HG02981 (cell line): ENCODE measurements around the gene DDX1.

Source experiments
- ATAC-seq: cut with Tn5 transposase; IDR thresholded peaks from one replicate; pipeline ENCODE4 v1.9.1; 2021; ENCODE audit warnings: mild to moderate bottlenecking, moderate library complexity; ENCODE audit not compliant: unreplicated experiment

The DDX1 gene

DNA sequence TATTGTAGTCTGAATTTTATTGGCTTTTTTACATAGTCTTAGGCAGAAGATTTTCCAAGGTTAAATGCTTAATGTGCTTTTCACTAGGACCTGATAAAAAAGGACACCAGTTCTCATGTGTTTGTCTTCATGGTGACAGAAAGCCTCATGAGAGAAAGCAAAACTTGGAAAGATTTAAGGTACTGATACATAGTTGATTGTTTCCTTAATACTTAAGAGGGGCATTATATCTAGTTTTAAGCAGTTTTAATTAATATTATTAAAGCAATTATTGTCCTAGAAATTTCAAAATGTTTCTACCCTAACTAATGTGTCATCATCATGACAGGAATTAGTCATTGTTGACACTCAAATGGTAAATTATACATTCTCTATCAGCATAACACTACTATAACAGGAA is 35.3 kb downstream of the DDX1 start:
- no peak for ATAC-seq

DNA sequence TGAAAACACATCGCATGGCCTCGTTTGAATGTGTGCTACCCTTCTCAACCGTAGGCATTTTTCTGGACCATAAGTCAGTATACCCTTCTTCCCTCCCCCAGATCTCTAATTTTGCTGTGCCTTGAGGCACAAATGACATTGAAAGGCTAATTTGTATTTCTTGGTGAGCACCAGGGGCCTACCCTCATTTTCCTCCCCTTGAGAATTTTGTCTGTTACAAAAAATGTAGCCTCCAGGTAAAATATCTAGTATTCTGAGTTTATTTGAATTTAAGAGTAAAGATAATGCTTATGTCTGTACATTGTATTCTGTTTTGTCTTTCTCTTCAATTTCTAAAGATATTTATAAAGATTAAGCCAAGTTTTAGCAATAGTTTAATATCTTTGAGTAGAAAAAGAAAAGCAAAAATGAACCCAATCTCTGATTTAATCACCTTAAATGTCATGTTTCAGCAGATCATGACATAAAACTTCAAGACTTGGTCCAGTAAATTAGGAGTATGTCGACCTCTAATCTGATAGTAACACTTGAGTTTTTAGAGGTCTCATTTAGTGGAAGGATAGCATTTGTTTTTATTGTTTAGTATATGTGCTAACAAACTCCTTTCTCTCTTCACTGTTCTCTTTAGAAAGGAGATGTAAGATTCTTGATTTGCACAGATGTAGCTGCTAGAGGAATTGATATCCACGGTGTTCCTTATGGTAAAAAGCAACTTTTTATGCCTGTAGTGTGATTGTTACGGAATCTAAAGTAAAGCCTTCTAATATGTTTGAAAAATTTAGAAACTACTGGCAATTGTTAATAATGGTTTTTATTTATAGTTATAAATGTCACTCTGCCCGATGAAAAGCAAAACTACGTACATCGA is 36.4 kb downstream of the DDX1 start:
- no peak for ATAC-seq

DNA sequence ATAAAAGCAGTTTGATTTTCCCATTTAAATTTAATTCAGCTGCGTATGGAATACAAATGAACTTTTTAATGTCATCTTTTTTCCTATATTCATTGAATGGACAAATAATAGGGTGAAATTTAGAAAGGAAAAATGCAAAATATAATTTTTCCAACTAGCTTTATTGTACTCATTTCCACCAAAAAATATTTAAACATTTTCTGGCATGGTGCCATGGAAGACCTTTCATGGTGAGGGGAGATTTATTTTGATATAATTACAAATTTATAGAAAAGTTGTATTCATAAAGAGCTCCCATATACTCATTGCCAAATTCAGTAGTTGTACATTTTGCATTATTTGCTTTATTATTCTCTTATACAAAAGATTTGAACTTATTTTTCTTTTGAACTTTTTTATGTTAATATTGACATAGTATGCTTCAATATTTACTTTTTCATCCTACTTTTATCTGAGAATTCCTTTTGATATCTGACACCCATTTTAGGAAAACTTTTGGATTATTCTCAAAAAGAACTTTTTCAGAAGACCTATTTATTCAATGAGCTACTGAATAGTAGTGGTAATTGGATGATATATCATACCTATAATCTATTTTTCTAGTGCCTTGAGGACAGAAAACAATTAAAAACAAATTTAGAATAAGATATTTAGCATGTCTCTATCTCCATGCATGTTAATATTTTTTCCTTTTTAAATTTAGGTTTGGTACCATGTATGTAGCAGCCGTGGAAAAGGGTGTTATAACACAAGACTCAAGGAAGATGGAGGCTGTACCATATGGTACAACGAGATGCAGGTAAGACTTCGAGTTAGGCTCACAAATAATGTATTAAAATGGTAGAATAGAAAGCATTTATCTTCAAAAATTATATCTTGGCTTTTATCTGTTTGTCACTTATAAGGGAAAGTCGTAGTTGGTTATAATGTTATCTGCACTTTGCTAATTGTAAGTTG is 37.5 kb downstream of the DDX1 start:
- ATAC-seq, result no peak

DNA sequence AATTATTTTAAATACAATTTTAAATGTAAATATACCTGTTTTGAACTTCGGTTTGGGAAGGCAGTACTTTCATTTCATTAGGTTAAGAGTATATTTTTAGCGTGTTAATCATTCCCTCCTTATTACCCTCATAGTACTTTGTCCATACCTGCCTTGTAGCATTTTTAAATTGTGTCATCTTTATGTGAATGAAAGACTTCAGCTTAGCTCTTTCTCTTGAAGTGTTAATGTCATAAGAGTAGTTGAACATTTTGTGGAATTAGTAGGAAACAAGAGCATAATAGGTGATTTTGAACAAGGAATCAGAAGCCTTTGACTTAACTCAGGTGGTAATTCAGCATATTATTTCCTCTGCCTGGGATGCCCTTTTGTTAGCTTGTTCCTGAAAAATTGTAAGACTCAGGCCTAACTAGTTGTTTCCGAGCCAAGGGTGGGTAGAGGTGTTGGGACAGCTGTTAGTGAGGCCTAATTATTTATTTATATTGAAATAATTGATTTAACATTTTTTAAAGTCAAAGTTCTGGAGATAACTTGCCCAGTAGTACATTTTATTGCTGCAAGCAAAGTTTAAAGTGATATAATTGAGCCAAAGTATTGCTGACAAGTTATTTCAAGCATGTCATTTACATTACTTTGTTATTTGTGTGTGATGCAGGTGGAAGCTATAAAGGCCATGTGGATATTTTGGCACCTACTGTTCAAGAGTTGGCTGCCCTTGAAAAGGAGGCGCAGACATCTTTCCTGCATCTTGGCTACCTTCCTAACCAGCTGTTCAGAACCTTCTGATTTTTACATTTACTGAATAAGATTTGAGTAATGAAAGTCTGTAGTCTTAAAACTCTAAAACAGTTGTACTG is 38.7 kb downstream of the DDX1 start:
- no peak for ATAC-seq

DNA sequence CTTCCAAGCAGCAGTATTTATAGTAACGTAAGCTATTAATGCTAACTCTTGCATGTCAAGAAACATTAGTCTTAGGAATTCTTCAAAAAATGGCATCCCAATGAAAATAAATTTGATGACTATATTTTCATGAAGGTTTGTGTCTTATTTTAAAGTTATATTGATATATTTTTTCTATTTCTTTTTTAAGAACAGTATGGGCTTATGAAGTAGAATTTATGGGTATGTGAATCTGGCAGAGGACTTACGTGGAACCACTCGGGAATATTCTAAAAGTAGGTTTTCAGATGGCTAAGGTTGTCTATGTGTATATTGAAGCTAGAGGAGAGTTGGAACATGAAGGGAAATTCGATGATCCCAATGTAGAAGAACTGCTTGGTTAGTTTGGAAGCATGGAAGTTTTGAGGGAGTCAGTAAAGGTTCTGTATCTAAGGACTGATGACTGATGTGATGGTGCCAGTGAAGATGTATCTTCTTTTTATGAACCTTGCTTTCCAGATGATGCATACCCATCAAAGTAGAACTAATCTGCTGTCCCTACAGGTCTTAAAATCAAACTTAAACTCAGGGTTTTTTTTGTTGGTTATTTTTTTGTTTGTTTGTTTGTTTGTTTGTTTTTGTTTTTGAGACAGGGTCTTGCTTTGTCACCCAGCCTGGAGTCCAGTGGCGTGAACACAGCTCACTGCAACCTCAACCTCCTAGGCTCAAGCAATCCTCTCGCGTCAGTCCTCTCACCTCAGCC is 39.5 kb downstream of the DDX1 start:
- ATAC-seq, result no peak

DNA sequence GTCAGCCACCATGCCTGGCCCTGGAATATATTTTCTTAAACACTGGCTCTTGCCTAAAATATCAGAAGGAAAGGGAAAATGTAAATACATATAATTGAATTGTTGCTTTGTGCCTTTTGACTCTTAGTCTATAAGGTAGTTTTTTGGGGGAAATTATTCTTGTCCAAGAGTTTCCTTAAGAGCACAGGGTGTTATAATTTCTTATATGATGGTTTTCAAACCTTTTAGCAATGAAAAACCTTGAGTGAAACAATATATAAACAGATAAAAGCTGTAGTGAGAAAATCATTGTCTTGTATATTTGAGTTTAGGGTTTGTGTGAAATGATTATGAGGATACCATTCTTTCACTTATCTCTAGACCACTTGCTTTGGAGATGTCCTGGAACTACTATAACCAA is 40.2 kb downstream of the DDX1 start:
- no peak for ATAC-seq

DNA sequence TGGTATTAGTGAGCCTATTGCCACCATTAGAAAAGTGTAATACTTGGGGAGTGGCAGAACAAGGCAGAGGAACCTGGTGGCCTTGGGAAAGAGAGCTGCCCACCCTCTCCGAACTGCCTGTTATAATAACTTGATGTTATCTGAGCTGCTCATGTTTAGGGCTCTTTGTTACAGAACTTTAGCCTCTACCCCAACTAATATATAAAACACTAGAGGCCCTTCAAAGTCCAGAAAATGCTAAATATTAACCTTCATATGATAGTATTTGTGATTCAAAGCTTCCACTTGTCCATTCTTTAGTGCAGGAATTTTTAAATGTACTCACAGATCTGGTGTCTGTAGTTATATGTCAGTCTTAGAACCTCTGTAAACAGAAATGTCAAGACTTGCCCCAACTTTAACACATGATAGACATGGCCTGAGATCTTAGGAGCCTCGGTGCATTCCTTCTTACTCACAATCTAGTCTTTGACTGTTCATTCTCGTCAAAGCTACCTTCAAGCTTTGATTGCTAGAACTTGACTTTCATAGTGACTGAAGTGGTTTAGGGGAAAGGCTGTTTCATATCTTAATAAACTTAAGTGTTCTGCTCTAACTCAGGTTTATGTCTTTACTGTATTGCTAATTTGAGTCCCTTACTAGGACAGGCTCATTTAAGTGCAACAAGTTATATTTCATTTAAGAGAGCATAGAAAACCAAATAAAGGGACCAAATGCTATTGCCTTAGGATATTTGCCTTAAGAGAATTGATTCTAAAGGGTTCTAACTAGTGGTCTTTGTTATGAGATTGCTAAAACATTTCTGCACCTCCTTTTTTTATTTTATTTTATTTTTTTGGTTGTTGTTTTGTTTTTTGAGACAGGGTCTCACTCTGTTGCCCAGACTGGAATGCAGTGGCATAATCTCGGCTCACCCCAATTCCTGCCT is 41.6 kb downstream of the DDX1 start:
- no peak for ATAC-seq

DNA sequence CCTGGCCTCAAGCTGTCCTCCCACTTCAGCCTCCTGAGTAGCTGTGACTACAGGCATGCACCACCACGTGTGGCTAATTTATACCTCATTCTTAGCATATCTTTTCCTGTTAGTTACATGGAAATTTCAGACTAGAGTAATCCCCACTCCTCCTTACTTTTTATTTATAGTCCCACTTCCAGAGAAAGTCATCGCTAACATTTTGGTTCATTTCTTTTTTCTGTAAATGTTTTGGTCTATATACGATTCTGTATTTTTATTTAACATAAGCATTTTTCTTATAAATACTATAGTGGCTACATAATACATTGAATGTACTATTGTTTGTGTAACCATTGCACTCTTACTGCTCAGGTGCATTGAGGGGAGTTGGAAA is 42.3 kb downstream of the DDX1 start:
- ATAC-seq, result no peak

DNA sequence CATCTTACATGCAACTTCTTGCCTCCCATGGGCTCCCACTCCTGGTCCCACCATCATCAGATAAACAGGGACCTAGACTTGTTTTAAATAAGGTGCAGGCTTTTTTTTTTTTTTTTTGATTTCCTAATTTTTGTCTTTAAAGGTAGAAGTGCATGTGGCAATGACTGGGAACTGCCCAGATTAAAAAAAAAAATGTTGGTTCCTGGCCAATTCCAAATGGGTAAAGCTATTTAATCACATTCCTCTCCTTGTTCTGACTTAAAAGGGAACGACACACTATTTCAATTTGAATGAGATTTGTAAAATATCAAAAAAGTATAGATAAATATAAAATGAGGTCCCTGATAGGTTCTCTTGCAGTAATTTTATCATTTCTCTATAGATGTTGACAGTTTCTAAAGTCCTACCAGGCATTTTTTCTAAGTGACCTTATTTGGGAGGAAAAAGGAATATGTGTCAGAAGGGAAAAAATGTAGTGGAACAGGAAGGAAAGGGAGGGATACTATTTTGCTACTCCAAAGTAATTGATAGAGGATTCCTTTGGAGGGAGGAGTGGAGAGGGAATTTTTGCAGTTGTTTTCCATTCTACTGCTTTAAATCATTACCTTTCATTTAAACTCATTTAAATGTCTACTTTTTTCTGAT is 43.3 kb downstream of the DDX1 start:
- ATAC-seq, result no peak

DNA sequence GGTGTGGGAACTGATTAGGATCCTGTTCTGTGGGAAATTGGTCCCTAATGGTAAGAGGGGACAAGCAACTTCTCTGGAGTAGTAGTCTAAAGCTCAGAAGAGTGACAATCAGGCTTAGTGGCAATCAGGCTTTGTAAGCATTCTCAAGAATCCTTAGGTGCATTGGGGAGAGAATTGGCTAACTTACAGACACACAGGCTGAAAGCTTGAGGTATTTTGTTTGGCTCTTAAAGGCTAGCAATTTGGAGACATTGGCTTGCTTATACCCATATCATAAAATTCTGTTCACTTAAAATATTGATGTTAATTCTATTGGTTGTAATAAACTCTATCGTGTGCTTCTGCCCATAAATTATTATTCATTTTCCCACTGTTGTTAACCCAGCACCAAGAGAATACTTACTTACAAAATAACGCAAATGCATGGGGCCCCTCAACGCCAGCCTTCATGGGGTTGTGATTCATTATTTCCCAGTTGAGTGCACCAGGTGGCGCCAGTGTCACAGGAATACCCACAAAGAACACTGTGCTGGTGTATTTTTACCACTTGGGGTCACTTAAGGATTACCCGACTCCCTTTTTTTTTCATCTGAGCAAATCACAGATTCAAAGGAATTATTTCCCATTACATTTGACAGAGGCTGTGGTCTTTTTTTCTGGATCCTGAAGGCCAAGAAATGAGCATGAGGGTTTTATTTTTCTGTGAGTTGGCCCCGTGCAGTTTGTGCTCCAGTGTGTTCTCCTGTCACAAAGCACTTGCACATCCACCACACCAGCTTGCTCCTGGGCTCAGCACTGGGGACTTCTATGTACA is 45.5 kb downstream of the DDX1 start:
- peak; percentile 88 for ATAC-seq

DNA sequence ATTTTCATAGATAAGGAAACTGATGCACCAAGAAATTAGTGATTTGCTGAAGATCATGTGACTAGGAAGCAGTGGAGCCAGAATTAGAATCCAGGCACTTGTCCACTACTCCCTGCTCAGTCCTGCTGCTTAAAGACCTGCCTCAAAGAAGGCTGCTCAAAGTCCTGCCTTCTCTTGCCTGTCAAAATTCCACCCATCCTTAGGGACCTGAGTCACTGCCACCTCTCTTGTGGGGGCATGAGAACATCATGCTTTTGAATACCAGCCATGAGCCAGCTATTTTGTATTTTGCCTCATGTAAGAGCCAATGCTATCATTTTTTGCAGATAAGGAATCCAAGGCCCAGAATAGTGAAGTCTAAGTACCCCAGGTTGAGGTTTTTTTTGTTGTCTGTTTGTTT is 47.1 kb downstream of the DDX1 start:
- no peak for ATAC-seq

DNA sequence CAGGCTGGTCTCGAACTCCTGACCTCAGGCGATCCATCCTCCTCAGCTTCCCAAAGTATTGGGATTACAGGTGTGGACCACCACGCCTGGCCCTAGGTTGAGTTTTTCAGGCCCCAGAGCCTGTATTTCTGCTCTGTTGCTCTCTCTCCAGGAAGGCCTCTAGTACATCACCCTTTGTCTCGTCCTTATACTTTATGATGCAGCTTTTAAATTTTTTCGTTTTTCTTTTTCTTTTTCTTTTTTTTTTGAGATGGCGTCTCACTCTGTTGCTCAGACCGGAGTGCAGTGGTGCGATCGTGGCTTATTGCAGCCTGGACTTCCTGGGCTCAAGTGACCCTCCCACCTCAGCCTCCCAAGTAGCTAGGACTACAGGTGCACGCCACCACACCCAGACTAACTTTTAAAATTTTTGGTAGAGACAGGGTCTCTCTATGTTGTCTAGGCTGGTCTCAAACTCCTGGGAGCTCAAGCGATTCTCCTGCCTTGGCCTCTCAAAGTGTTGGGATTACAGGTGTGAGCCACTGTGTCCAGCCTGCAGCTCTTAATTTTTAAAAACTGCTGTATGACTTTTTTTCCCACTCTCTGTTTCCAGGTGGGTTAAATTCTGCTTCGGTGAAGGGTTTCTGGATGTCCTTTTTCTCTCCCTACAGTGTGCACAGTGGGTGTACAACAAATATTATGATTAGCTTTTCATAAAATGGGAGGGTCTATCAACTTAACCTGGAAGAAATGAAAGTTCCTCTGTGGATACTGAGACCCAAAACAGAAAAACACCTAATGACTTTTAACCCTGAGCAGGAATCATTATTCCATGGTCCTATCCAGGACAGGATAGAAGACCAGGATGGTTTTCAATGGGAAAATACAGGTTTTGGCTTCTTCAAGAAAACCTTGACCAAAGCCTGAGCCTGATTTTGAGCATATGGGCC is 47.9 kb downstream of the DDX1 start:
- no peak for ATAC-seq

DNA sequence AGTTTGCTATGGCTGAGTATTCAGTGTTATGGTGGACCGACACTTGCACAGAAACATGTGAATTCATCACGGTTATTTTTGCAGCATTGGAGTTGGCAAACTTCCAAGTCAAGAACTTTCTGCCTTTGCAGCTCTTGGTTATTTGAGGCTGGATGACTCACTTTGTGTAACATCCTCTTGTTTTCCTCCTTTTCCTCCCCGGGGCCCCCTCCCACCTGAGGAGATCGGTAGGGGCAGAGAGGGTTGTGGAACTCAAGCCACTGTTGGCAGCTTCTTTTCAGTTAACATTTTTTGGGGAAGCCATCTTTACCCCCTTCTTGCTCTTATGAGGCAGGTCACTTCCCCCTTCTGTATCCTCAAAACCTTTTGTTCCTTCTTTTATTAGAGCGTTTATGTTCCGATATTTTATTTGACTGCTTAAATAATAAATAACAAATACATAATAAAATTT is 48.6 kb downstream of the DDX1 start:
- ATAC-seq, result no peak

DNA sequence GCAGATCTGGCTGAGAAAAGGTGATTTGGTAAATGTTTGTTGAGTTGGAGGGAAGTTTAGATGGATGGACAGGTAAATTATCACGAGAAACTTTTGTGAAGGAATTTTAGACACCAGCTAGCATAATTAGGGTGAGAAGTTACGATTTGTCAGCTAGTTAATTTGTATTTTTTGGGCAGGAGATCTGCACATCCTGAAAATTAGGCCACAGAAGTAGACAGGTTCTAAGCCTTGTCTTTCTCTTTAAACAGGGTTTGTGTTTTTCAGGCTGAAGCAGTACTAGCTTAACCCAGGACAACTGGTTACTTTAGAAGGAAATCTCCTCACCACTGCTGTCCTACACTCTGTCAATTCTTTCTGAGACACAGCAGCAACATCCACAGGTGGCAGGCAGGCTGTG is 49.1 kb downstream of the DDX1 start:
- no peak for ATAC-seq

DNA sequence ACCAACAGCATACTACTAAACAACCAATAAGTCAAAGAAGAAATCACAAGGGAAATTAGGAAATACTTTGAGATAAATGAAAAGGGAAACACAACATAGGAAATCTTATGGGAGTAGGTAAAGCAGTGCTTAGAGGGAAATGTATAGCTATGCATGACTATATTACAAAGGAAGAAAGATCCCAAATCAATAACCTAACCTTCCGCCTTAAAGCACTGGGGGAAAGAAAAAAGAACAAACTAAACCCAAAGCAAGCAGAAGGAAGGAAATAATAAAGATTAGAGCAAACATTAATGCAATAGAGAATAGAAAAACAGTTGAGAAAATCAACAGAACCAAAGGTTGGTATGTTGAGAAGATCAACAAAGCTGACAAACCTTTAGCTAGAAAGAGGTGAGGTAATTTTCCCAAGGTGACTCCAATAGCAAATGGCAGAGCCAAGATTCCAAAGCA is 49.9 kb downstream of the DDX1 start:
- no peak for ATAC-seq

DNA sequence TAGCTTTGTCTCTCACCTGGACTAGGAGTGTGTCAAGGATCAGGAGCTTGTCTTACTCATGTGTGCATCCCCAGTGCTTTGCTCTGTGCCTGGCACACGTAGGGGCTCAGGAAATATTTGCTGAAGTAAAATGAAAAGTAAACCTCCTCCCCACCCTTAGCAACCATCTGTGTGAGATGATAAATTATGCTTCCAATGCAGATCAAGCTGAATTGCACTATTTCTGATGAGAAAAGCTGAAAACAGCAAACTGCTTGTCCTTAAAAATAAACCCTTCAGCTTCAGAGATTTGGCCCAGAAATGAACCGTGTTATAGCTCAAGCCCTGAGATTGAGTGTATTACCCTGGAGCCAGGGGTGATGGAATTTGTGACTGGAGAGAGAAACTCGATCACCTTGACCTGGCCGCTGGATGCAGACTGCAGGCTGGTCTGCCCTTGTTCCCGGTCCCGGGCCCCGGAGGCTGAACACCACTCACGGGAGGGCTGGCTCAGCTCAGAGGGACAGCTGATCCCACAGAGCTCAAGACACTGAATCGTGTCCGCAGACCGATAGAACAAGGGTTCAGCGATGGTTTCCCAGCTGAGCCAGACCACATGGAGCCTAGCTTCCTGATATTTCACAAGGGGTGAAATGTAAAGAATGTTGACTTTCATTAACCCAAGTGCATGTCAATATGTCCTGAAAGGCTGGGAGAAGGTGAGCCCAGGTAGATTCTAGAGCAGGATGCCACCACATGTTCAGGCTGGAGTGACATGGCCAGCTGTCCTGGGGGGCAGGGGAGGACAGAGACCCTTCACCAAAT is 50.5 kb downstream of the DDX1 start:
- no peak for ATAC-seq
